Vagina (tissue), 2 donors: ENCODE results near the gene DTHD1. TPM values are rescaled to one million over a fixed set of nuclear protein-coding genes. Genes with fewer than 3 reads are reported as not detected.

ENCODE experiments used
- DNase-seq, 2 donors: peaks; one replicate each; pipeline ENCODE4 v3.0.0-alpha.2; 2017; ENCODE audit errors: extremely low spot score in 2 of 2
- H3K27ac ChIP-seq: fragments of 200-600 bp; sonication (generic); one replicate; pipeline ENCODE4 v1.5.1; 2019
- H3K27me3 ChIP-seq: fragments of 200-600 bp; sonication (generic); one replicate; pipeline ENCODE4 v1.5.1; 2019
- H3K36me3 ChIP-seq, 2 donors: fragments of 200-600 bp; sonication (generic); one replicate each; pipeline ENCODE4 v1.5.1; 2017 to 2019
- H3K4me1 ChIP-seq: fragments of 200-600 bp; sonication (generic); one replicate; pipeline ENCODE4 v1.5.1; 2019
- H3K4me3 ChIP-seq, 2 donors: fragments of 200-600 bp; sonication (generic); 1 replicate in 1 of 2; 2 replicates in 1 of 2; pipeline ENCODE4 v1.5.1; 2016 to 2019
- H3K9me3 ChIP-seq: fragments of 200-600 bp; sonication (generic); one replicate; pipeline ENCODE4 v1.5.1; 2019
- POLR2A ChIP-seq, 2 donors: fragments of 450-650 bp; IDR thresholded peaks; one replicate each; pipeline ENCODE4 v1.6.1; 2017; ENCODE audit warnings: antibody characterized with exemption in 2 of 2, mild to moderate bottlenecking in 2 of 2, moderate library complexity in 2 of 2
- POLR2AphosphoS5 ChIP-seq, 2 donors: sonication (generic); formaldehyde crosslinking; IDR thresholded peaks; one replicate each; pipeline ENCODE4 v1.9.0; 2017; ENCODE audit warnings: antibody characterized with exemption in 2 of 2, mild to moderate bottlenecking in 2 of 2, low read depth in 1 of 2; ENCODE audit not compliant: insufficient read depth in 1 of 2
- intact Hi-C: fragments of 100-400 bp; cut with DNase I; formaldehyde crosslinking; loops from one replicate; pipeline ENCODE4 v1.15.1; 2023
- total RNA-seq: library from RNA; depleted of rRNA; stranded (reverse); fragments of >200 nt; gene quantifications from one replicate; pipeline ENCODE4 v1.2.3, GENCODE V29; 2016
- TF ChIP-seq, protein P1 (sequence below), 3 experiments: fragments of 450-650 bp in 2 of 3; fragments of 200-600 bp in 1 of 3; sonication (generic) in 1 of 3; IDR thresholded peaks; one replicate each; pipeline ENCODE4 v1.5.1; 2017 to 2019; ENCODE audit warnings: antibody characterized with exemption in 3 of 3, mild to moderate bottlenecking in 2 of 3, moderate library complexity in 2 of 3

DTHD1 gene
- total RNA-seq, 1 donor from 2014 or later, result 0.49 TPM

DNA sequence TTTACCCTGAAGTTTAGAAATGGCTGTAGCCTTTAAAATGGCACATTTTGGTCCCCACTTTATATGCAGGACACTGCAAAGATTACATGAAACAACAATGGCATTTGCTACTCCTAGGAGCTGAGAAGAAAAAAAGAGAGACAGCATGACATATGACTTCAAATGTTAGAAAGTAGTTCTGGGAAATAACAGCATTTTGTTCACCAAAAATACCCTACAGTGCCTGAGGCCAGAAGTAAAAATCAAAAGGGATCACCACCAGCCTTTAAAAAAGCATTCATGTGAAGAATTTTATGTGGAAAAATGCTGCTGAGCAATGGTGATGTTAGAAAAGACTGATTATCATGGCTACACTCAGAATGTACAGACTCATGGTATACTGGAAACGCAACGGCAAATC is 110.0 kb downstream of the DTHD1 start:
- DNase-seq, result no peak
- H3K4me1 ChIP-seq, result no peaks in the 10 kb centered on the region
- no peak overlapping the region for H3K4me3 ChIP-seq
- H3K36me3 ChIP-seq, result no peaks in the 10 kb centered on the region
- intact Hi-C loops, result no loop called here
- no peaks in the 10 kb centered on the region for H3K9me3 ChIP-seq
- TF ChIP-seq POLR2A (IDR thresholded peaks at IDR 0.05) (no peak), POLR2AphosphoS5 (IDR thresholded peaks at IDR 0.05; ENCODE audit: insufficient read depth in 1 of 2, low read depth in 1 of 2) (no peak)
- TF ChIP-seq, protein P1, sequence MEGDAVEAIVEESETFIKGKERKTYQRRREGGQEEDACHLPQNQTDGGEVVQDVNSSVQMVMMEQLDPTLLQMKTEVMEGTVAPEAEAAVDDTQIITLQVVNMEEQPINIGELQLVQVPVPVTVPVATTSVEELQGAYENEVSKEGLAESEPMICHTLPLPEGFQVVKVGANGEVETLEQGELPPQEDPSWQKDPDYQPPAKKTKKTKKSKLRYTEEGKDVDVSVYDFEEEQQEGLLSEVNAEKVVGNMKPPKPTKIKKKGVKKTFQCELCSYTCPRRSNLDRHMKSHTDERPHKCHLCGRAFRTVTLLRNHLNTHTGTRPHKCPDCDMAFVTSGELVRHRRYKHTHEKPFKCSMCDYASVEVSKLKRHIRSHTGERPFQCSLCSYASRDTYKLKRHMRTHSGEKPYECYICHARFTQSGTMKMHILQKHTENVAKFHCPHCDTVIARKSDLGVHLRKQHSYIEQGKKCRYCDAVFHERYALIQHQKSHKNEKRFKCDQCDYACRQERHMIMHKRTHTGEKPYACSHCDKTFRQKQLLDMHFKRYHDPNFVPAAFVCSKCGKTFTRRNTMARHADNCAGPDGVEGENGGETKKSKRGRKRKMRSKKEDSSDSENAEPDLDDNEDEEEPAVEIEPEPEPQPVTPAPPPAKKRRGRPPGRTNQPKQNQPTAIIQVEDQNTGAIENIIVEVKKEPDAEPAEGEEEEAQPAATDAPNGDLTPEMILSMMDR (IDR thresholded peaks at IDR 0.05), result no peak
- no peaks in the 10 kb centered on the region for H3K27me3 ChIP-seq
- no peak overlapping the region for H3K27ac ChIP-seq

DNA sequence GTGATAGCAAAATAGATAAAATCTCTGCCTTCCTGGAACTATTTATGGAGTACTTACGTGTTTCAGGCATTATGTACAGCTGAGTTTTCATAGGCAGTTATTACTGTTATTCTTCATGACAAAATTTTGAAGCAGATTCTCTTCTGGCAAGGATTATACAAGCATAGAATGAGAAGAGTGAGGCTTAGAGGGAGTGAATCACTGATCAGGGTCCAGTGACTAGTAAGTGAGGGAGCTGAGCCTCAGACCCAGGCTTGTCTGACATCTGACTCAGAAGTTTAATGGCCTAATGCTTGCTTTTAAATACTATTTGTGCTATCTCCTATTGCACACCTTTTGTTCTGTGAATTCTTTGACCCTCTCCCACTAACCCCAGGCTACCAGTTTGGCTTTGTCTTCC is 110.6 kb downstream of the DTHD1 start:
- intact Hi-C loops, result no loop called here
- no peaks in the 10 kb centered on the region for H3K36me3 ChIP-seq
- TF ChIP-seq, protein P1 (IDR thresholded peaks at IDR 0.05), result no peak
- TF ChIP-seq POLR2AphosphoS5 (IDR thresholded peaks at IDR 0.05; ENCODE audit: insufficient read depth in 1 of 2, low read depth in 1 of 2) (no peak), POLR2A (IDR thresholded peaks at IDR 0.05) (no peak)
- no peaks in the 10 kb centered on the region for H3K27me3 ChIP-seq
- H3K4me3 ChIP-seq, result no peak overlapping the region
- no peak overlapping the region for H3K27ac ChIP-seq
- DNase-seq, result no peak
- no peaks in the 10 kb centered on the region for H3K4me1 ChIP-seq
- no peaks in the 10 kb centered on the region for H3K9me3 ChIP-seq

DNA sequence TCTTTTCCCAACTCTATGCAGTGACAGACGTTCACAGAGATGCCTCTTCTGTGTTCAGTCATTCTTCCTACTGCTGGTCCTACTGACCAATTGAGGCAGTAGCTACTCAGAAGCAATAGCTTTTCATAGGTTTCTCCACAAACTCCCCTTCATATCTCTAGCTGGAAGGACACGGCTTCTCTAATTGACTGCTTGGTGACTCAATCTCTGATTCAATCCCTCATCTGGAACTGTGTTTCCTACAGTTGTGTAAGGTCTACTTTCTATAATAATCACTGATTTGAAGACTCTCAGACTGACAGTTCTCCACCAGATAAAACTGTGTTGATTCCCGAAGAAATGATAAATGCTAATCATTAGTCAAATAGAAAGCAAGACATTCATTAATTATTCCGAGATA is 111.5 kb downstream of the DTHD1 start:
- H3K27me3 ChIP-seq, result no peaks in the 10 kb centered on the region
- no peak for DNase-seq
- H3K4me3 ChIP-seq, result no peak overlapping the region
- TF ChIP-seq POLR2A (IDR thresholded peaks at IDR 0.05) (no peak), POLR2AphosphoS5 (IDR thresholded peaks at IDR 0.05; ENCODE audit: insufficient read depth in 1 of 2, low read depth in 1 of 2) (no peak)
- TF ChIP-seq, protein P1 (IDR thresholded peaks at IDR 0.05), result no peak
- H3K4me1 ChIP-seq, result no peaks in the 10 kb centered on the region
- H3K9me3 ChIP-seq, result no peaks in the 10 kb centered on the region
- no peaks in the 10 kb centered on the region for H3K36me3 ChIP-seq
- intact Hi-C loops, result no loop called here
- H3K27ac ChIP-seq, result no peak overlapping the region

Other genes with a start within 250 kb of the DTHD1 start
- 52.8 TPM for gene ARAP2, start 37.1 kb upstream of the DTHD1 start, total RNA-seq